Psoas muscle (tissue), 8 donors: Measurements from ENCODE around the gene GRK6. TPM values are rescaled to one million over a fixed set of nuclear protein-coding genes. Genes with fewer than 3 reads are reported as not detected.
A peak's percentile ranks its signal among the peaks of the same experiment; 100 is the strongest.

ENCODE experiments used
- ATAC-seq, 4 donors: fragments of 200-7000 bp; cut with Tn5 transposase; one replicate each; pipeline ENCODE4 v1.9.1; 2020; ENCODE audit warnings: moderate library complexity in 3 of 4, mild to moderate bottlenecking in 2 of 4
- DNase-seq, 2 donors: peaks; one replicate each; pipeline ENCODE4 v3.0.0-alpha.2; 2020
- H3K27ac ChIP-seq: fragments of 200-600 bp; one replicate; pipeline ENCODE4 v1.8.0; 2022
- H3K27me3 ChIP-seq, 3 donors: fragments of 200-600 bp in 1 of 3; one replicate each; pipeline versions ENCODE4 v1.6.1 to v1.8.0; 2013 to 2022; ENCODE audit warnings: low read length in 2 of 3, mild to moderate bottlenecking in 2 of 3, moderate library complexity in 1 of 3; ENCODE audit not compliant: insufficient read depth in 3 of 3
- H3K36me3 ChIP-seq, 2 donors: fragments of 200-600 bp in 1 of 2; one replicate each; pipeline versions ENCODE4 v1.6.1 to v1.8.0; 2013 to 2022; ENCODE audit warnings: low read depth in 1 of 2, mild to moderate bottlenecking in 1 of 2, moderate library complexity in 1 of 2; ENCODE audit not compliant: insufficient read depth in 1 of 2
- H3K4me1 ChIP-seq: fragments of 200-600 bp; one replicate; pipeline ENCODE4 v1.8.0; 2022
- H3K4me3 ChIP-seq: fragments of 200-600 bp; one replicate; pipeline ENCODE4 v1.8.0; 2022; ENCODE audit warnings: mild to moderate bottlenecking
- H3K9me3 ChIP-seq: fragments of 200-600 bp; one replicate; pipeline ENCODE4 v1.8.0; 2022
- CTCF ChIP-seq: fragments of 200-600 bp; IDR thresholded peaks from one replicate; pipeline ENCODE4 v1.8.0; 2022; ENCODE audit warnings: antibody characterized with exemption
- whole genome bisulfite sequencing, 3 donors: extraction: QIAGEN DNeasy Blood & Tissue Kit; methylation state at CpG; one replicate each; pipeline versions ENCODE4 v1.1.6 to v1.1.7; 2013; 5-methylcytosine and 5-hydroxymethylcytosine counted together
- intact Hi-C, 2 donors: fragments of 100-400 bp; cut with DNase I; formaldehyde crosslinking; loops; one replicate each; pipeline versions ENCODE4 v1.11.0 to v1.14.2; 2022
- polyA plus RNA-seq, 3 donors: library from polyadenylated mRNA; stranded (reverse); fragments of 200-250 nt; gene quantifications; one replicate each; pipeline ENCODE4 v1.2.3, GENCODE V29; 2013
- total RNA-seq, 4 donors: library from RNA; stranded (reverse); fragmentation: NEBNext Ultra II Directional in 2 of 4; extraction: Animal tissue kit (Norgen Biotek cat#: 25700) in 2 of 4; gene quantifications; one replicate each; pipeline versions ENCODE4 v1.2.1 to v1.2.4, GENCODE V29; 2021 to 2023
- donor health status: healthy with polysubstance abuse.
- donor health status: DM: no; HTN: no; CAD: no; lungs with moderate emphysema.
- donor health status: Bipolar disorder and iron deficiency.
- donor health status: healthy.
- donor health status: DM: yes; HTN: yes; CAD: no.
- donor health status: DM: no; HTN: no; CAD: no.
- donor health status: DM: no; HTN: no; CAD: no.
- donor health status: DM: yes; HTN: yes; CAD: no.

Gene GRK6
- total and polyA plus RNA-seq, 7 donors, result 12.3 to 22.6 (median 15.8) TPM

- H3K36me3 ChIP-seq, result no peaks in the 10 kb centered on the region
- ATAC-seq (no peak), DNase-seq (no peak)
- H3K27ac ChIP-seq, result no peak overlapping the region
- H3K9me3 ChIP-seq, result no peaks in the 10 kb centered on the region
- TF ChIP-seq CTCF, result no peak
- no peaks in the 10 kb centered on the region for H3K27me3 ChIP-seq
- intact Hi-C loops, result no loop called here
- 72 to 74% (median 73%) methylated on average over 11 of the region's 11 CpGs for WGBS, 3 donors
- H3K4me1 ChIP-seq, result peaks cover 29% of the 10 kb centered on the region
- no peak overlapping the region for H3K4me3 ChIP-seq
Measured at GRCh38 chr5:177475563-177476427, 49.3 kb downstream of the GRK6 start.

- DNase-seq (peak in 1 of 2 donors; percentile 65), ATAC-seq (no peak)
- Histone ChIP-seq H3K9me3 (no peaks in the 10 kb centered on the region), H3K4me1 (peaks cover 29% of the 10 kb centered on the region), H3K27ac (no peak overlapping the region), H3K4me3 (no peak overlapping the region), H3K27me3 (no peaks in the 10 kb centered on the region), H3K36me3 (peaks cover 0 to 4% of the 10 kb centered on the region in 2 donors)
- WGBS, 3 donors, result 77 to 79% (median 77%) methylated on average over 18 of the region's 18 CpGs
- intact Hi-C loops, result no loop called here
- no peak for TF ChIP-seq CTCF
Measured at GRCh38 chr5:177476531-177477233, 50.2 kb downstream of the GRK6 start.

GRCh38 chr5:177477701-177478477 is 51.4 kb downstream of the GRK6 start:
- DNase-seq, result no peak
- 92 to 95% (median 93%) methylated on average over 13 of the region's 13 CpGs for WGBS, 3 donors
- TF ChIP-seq CTCF, result no peak

GRCh38 chr5:177478711-177479646 is 52.5 kb downstream of the GRK6 start:
- Histone ChIP-seq H3K9me3 (no peaks in the 10 kb centered on the region), H3K4me3 (no peak overlapping the region), H3K27me3 (no peaks in the 10 kb centered on the region), H3K36me3 (peaks cover 0 to 17% of the 10 kb centered on the region in 2 donors), H3K4me1 (peaks cover 26% of the 10 kb centered on the region), H3K27ac (peak overlapping the region; percentile 80)
- intact Hi-C loops, result no loop called here
- WGBS, 3 donors, result 14 to 21% (median 16%) methylated on average over 18 of the region's 18 CpGs
- ATAC-seq (peak; percentile 56 to 84 (median 70)), DNase-seq (peak; percentile 86 to 94)
- no peak for TF ChIP-seq CTCF

More at GRCh38 chr5:177477701-177478477, 51.4 kb downstream of the GRK6 start:
- Histone ChIP-seq H3K9me3 (no peaks in the 10 kb centered on the region), H3K4me1 (peaks cover 21% of the 10 kb centered on the region), H3K4me3 (no peak overlapping the region), H3K36me3 (peaks cover 0 to 7% of the 10 kb centered on the region in 2 donors), H3K27ac (peak overlapping the region; percentile 80), H3K27me3 (no peaks in the 10 kb centered on the region)
- ATAC-seq, result peak in 2 of 4 donors; percentile 0 to 2
- intact Hi-C loops, result no loop called here
